ENCODE measurements around the gene ENG.

The ENG gene

DNA sequence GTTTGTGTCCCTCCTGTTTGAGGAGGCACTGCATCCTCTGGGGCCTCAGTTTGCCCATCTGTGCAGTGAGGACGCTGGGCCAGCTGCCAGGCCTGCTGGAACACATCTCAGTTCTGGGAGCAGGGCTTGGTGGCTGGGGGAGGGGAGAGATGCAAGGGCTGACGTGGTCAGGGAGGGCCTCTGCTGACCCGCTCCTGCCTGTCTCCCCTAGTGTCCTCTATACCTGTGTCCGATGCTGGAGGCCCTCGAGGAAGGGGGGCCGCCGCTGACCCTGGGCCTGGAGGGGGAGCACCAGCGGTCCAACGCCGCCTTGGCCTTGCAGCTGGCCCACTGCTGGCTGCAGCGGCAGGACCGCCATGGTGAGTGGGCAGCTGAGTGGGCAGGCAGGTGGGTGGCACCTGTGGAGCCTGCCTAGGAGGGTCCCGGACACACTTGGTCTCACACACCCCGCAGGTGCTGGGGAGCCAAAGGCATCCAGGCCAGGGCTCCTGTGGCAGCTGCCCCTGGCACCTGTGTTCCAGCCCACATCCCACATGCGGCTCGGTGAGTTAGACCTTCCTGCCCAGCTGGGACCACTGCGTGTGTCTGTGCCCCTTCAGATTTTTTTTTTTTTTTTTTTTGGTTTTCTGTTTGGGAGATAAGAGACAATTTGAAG lies 46.0 kb downstream of the ENG start:
- no peak for DNase-seq (ENCODE audit: low spot score)
- in situ Hi-C loops (cut with MboI; ENCODE audit: low sequenced_read_pairs, unreplicated experiment) = no loop called here
- TF ChIP-seq, protein P1, sequence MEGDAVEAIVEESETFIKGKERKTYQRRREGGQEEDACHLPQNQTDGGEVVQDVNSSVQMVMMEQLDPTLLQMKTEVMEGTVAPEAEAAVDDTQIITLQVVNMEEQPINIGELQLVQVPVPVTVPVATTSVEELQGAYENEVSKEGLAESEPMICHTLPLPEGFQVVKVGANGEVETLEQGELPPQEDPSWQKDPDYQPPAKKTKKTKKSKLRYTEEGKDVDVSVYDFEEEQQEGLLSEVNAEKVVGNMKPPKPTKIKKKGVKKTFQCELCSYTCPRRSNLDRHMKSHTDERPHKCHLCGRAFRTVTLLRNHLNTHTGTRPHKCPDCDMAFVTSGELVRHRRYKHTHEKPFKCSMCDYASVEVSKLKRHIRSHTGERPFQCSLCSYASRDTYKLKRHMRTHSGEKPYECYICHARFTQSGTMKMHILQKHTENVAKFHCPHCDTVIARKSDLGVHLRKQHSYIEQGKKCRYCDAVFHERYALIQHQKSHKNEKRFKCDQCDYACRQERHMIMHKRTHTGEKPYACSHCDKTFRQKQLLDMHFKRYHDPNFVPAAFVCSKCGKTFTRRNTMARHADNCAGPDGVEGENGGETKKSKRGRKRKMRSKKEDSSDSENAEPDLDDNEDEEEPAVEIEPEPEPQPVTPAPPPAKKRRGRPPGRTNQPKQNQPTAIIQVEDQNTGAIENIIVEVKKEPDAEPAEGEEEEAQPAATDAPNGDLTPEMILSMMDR (IDR thresholded peaks at IDR 0.05; ENCODE audit: borderline replicate concordance, control extremely low read depth, extremely low read depth, insufficient read depth, missing control alignments) = no peak

DNA sequence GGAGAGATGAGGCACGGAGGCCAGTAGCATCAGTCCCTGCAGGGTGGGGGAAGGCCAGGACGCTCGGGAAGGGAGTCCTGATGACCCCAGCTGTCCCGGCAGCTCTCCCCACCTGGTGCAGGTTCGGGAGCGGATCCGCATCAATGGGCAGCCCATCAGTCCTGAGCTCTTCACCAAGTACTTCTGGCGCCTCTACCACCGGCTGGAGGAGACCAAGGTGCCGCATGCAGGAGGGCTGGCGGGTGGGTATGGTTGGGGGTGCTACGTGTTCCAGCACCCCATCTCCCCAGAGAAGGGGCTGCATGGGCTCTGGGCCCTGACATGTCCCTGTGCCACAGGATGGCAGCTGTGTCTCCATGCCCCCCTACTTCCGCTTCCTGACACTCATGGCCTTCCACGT lies 47.6 kb downstream of the ENG start:
- DNase-seq (ENCODE audit: low spot score) = no peak
- in situ Hi-C loops (cut with MboI; ENCODE audit: low sequenced_read_pairs, unreplicated experiment) = no loop called here
- TF ChIP-seq, protein P1 (IDR thresholded peaks at IDR 0.05; ENCODE audit: borderline replicate concordance, control extremely low read depth, extremely low read depth, insufficient read depth, missing control alignments) = no peak

DNA sequence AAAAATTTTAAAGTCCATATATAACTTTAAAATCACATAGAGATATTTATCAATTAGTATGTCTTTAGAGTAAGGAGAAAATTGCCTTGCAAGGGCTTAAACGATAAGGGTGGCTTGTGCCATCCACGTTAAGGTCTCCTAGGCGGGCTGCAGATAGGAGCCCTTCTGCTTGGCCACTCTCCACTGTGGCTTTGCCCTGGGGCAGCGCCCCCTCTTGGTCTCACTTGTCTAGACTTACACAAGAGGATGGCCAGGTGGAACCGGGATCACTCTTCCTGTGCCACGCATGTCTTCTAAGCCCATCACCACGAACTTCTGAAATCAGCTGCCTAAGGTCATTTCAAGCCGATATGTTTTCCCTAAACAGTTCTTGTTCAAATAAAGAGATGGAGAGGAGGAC lies 48.8 kb downstream of the ENG start:
- in situ Hi-C loops (cut with MboI; ENCODE audit: low sequenced_read_pairs, unreplicated experiment) = no loop called here
- TF ChIP-seq, protein P1 (IDR thresholded peaks at IDR 0.05; ENCODE audit: borderline replicate concordance, control extremely low read depth, extremely low read depth, insufficient read depth, missing control alignments) = no peak
- no peak for DNase-seq (ENCODE audit: low spot score)

DNA sequence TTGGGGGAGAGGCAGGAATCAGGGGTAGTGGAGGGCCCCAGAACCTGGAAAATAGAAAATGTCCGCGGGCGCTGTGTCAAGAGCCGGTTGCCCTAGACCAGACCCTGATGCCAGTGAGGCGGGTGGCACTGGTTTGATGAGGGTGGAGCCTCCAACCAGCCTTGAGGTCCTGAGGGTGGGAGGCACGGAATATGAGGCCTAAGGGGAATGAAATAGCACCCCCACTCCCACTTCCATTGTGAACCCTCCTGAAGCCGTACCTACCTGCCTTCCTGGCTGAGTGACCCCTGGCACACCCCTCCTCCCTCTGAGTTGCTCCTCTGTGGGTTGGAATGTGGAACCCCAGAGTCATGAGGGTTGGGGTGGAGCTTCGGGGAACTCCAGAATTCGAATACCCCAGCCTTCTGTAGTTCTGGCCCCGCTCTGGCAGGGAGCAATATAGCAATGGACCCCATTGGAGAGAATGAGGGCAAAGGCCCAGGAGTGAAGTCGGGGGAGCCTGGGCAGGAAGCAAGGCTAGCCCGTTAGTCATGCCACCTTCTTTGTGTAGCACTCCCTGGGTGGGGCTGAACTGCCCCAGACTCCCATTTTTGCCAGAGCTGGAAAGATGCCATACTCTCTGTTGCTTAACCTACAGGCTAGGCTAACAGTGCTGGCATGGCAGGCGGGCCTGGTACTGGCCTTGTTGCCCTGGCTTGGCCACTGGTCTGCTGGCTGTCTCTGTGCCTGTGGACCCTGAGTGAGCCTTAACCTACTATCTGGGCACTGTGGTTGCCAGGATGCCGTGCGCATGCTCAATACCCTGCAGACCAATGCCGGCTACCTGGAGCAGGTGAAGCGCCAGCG lies 50.7 kb downstream of the ENG start:
- TF ChIP-seq, protein P1 (IDR thresholded peaks at IDR 0.05; ENCODE audit: borderline replicate concordance, control extremely low read depth, extremely low read depth, insufficient read depth, missing control alignments) = no peak
- in situ Hi-C loops (cut with MboI; ENCODE audit: low sequenced_read_pairs, unreplicated experiment) = no loop called here
- peak; percentile 38 for DNase-seq (ENCODE audit: low spot score)

DNA sequence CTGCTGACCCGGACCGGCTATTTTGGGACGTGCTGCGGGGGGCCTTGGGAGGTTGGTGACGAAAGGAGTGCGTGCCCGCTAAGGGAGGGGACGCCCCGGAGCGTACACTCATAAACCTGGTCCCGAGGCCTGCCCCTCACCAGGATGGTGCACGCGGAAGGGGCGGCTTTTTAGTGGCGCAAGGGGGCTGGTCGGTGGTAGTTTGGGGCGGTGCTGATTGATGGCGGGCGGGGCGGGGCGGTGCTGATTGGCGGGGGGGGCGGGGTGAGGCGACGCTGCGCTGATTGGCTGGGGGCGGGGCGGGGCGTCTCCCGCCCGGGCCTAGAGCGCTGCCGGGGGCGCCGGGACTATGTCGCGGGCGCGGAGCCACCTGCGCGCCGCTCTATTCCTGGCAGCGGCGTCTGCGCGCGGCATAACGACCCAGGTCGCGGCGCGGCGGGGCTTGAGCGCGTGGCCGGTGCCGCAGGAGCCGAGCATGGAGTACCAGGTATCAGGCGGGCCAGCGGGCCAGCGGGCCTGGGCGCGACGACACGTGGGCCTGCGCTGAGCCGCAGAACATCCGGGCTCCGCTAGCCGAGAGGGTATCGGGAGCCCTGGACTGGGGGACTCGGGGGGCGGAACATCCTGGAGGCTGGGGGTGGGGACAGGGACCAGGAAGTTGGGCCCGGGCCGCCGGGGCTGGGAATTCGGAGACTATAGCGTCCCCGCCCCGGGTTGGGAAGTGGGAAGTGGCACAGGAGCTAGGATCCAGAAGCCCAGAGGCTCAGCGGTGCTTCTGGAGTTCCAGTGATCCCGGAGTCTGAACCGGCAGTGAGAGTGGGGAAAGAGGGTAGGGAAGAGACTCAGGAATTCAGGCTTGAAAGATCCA lies 51.6 kb downstream of the ENG start, which contains the start of gene FPGS:
TSS of gene FPGS (plus strand) at position 307 of the 868 bp plus-strand sequence. CDS start at position 350, 43 bp downstream.
- TF ChIP-seq, protein P1 (IDR thresholded peaks at IDR 0.05; ENCODE audit: borderline replicate concordance, control extremely low read depth, extremely low read depth, insufficient read depth, missing control alignments) = no peak
- DNase-seq (ENCODE audit: low spot score) = peak; percentile 98
- in situ Hi-C loops (cut with MboI; ENCODE audit: low sequenced_read_pairs, unreplicated experiment) = no loop called here

DNA sequence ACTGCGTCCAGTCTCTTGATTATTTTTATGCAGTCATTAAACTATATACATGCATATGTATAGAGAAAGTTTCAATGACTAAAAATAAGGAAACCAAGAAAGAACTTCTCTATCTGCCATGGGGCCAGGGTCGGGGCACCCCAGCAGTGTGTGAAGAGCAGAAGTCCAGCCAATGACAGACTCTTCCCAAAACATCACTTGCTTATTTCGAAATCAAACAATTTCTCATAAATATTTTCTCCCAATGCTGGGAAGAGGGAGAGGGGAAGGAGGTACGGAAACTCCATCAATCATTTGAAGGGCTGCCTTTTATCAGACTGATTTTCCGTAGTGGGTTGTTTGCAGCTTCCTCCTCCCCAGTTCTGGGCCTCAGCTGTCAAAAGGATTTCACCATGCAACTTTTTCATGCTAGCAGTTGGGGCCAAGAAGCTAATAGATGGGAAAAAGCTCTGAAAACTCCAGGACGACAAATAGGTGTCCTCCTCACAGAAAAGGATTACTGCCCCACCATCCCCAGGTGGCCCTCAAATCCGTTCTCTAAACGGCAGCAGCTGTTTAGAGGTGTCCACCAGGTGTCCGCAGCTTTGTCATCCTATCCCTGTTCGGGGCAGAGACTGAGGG lies 52.4 kb downstream of the ENG start:
- in situ Hi-C loops (cut with MboI; ENCODE audit: low sequenced_read_pairs, unreplicated experiment) = no loop called here
- TF ChIP-seq, protein P1 (IDR thresholded peaks at IDR 0.05; ENCODE audit: borderline replicate concordance, control extremely low read depth, extremely low read depth, insufficient read depth, missing control alignments) = no peak
- no peak for DNase-seq (ENCODE audit: low spot score)

Data from GM13976 (cell line).